Fibroblast of the aortic adventitia (primary cell): ENCODE data around the gene SLC4A4. TPM values are rescaled to one million over a fixed set of nuclear protein-coding genes. Genes with fewer than 3 reads are reported as not detected.

Experiments used
- DNase-seq: peaks from one replicate; pipeline ENCODE4 v3.0.0-alpha.2; 2010; ENCODE audit warnings: low read depth
- H3K4me3 ChIP-seq: 2 replicates; pipeline ENCODE4 v1.5.1; 2011; ENCODE audit warnings: low read depth, mild to moderate bottlenecking, control low read depth, low read length, moderate library complexity
- CTCF ChIP-seq: IDR thresholded peaks from 2 replicates; pipeline ENCODE4 v1.5.1; 2011; ENCODE audit warnings: mild to moderate bottlenecking, low read length, control low read depth, inconsistent platforms; ENCODE audit not compliant: insufficient read depth
- total RNA-seq: library from RNA; depleted of rRNA; stranded (reverse); fragments of >200 nt; gene quantifications from 2 replicates; pipeline ENCODE4 v1.2.3, GENCODE V29; 2012; ENCODE audit warnings: low replicate concordance

SLC4A4 gene
- total RNA-seq, 1 donor: 2.1 TPM

- TF ChIP-seq CTCF: no peak
- DNase-seq: no peak
- no peak overlapping the region for H3K4me3 ChIP-seq
These were observed 5.5 kb upstream of the SLC4A4 start for GRCh38 chr4:71333368-71333767.

- DNase-seq: no peak
- no peak for TF ChIP-seq CTCF
- H3K4me3 ChIP-seq: no peak overlapping the region
These were observed 4.9 kb upstream of the SLC4A4 start for GRCh38 chr4:71333960-71334359.

- peak; percentile 35 for DNase-seq
- no peak for TF ChIP-seq CTCF
- H3K4me3 ChIP-seq: no peak overlapping the region
These were observed 4.3 kb upstream of the SLC4A4 start for GRCh38 chr4:71334465-71334882.

GRCh38 chr4:71343670-71344466, 5.0 kb downstream of the SLC4A4 start:
- DNase-seq: no peak
- no peak overlapping the region for H3K4me3 ChIP-seq
- no peak for TF ChIP-seq CTCF

GRCh38 chr4:71346710-71347109, 7.9 kb downstream of the SLC4A4 start:
- DNase-seq: no peak
- H3K4me3 ChIP-seq: no peak overlapping the region
- no peak for TF ChIP-seq CTCF

GRCh38 chr4:71348586-71348985, 9.8 kb downstream of the SLC4A4 start:
- DNase-seq: no peak
- no peak for TF ChIP-seq CTCF
- H3K4me3 ChIP-seq: no peak overlapping the region

- TF ChIP-seq CTCF: no peak
- no peak for DNase-seq
- H3K4me3 ChIP-seq: no peak overlapping the region
These were observed 16.2 kb downstream of the SLC4A4 start for GRCh38 chr4:71355045-71355444.
